ENCODE data around the gene AP5Z1. TPM values are rescaled to one million over a fixed set of nuclear protein-coding genes. Genes with fewer than 3 reads are reported as not detected.
"Not testable (repeated sequence)": the region's sequence is repeated elsewhere in the genome, so short reads cannot be mapped to it uniquely, and the experiment has no call there.

AP5Z1 gene
- total RNA-seq, 4 donors from 2014 or later = 26.2 to 81.2 (median 52.2) TPM

- Histone ChIP-seq H3K4me3 (no peak overlapping the region), H3K27me3 (no peaks in the 10 kb centered on the region), H3K4me1 (peaks cover 20% of the 10 kb centered on the region), H3K27ac (no peak overlapping the region), H3K9me3 (no peaks in the 10 kb centered on the region), H3K36me3 (peaks cover 71% of the 10 kb centered on the region)
- TF ChIP-seq EP300 (IDR thresholded peaks at IDR 0.05) (no peak), POLR2A (IDR thresholded peaks at IDR 0.05) (no peak), POLR2AphosphoS5 (IDR thresholded peaks at IDR 0.05) (no peak)
- TF ChIP-seq, protein P1, sequence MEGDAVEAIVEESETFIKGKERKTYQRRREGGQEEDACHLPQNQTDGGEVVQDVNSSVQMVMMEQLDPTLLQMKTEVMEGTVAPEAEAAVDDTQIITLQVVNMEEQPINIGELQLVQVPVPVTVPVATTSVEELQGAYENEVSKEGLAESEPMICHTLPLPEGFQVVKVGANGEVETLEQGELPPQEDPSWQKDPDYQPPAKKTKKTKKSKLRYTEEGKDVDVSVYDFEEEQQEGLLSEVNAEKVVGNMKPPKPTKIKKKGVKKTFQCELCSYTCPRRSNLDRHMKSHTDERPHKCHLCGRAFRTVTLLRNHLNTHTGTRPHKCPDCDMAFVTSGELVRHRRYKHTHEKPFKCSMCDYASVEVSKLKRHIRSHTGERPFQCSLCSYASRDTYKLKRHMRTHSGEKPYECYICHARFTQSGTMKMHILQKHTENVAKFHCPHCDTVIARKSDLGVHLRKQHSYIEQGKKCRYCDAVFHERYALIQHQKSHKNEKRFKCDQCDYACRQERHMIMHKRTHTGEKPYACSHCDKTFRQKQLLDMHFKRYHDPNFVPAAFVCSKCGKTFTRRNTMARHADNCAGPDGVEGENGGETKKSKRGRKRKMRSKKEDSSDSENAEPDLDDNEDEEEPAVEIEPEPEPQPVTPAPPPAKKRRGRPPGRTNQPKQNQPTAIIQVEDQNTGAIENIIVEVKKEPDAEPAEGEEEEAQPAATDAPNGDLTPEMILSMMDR (IDR thresholded peaks at IDR 0.05) = no peak
- DNase-seq (ENCODE audit: low spot score in 2 of 2) = no peak
- WGBS = 86% methylated on average over 9 of the region's 9 CpGs
Measured at GRCh38 chr7:4790078-4790465, 14.6 kb downstream of the AP5Z1 start.

GRCh38 chr7:4790516-4790991, 15.1 kb downstream of the AP5Z1 start:
- TF ChIP-seq, protein P1 (IDR thresholded peaks at IDR 0.05) = no peak
- TF ChIP-seq POLR2AphosphoS5 (IDR thresholded peaks at IDR 0.05) (no peak), POLR2A (IDR thresholded peaks at IDR 0.05) (no peak), EP300 (IDR thresholded peaks at IDR 0.05) (no peak)
- WGBS = 95% methylated on average over 14 of the region's 24 CpGs
- Histone ChIP-seq H3K4me1 (peaks cover 20% of the 10 kb centered on the region), H3K9me3 (no peaks in the 10 kb centered on the region), H3K36me3 (peaks cover 67% of the 10 kb centered on the region), H3K27me3 (no peaks in the 10 kb centered on the region), H3K4me3 (no peak overlapping the region), H3K27ac (no peak overlapping the region)
- DNase-seq (ENCODE audit: low spot score in 2 of 2) = no peak

DNA sequence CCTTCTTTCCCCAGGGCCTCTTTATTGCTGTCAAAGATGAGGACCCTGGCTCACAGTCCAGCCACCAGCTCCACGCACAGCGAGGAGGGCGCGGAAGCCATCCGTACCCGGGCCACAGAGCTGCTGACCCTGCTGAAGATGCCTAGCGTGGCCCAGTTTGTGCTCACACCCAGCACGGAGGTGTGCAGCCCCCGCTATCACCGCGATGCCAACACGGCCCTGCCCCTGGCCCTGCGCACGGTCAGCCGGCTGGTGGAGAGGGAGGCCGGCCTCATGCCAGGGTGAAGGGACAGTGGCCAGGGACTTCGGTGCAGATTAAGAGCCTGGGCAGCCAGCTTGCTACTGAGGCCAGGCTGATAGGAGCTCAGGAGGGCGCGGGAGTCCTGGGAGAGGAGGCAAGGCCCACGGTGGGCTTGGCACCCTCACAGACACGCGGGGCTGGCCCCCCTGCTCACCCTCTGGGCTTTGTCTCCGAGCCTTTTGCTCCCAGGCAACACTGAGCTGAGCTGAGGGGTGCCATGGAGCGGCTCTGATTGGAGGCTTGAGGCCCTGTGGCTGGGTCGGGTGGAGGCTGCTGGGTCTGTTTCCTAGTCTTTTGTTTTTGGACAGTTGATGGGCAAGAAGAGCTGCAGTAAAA, 15.8 kb downstream of the AP5Z1 start:
- no peak for TF ChIP-seq POLR2A (IDR thresholded peaks at IDR 0.05)
- no peak for TF ChIP-seq POLR2AphosphoS5 (IDR thresholded peaks at IDR 0.05)
- TF ChIP-seq, protein P1 (IDR thresholded peaks at IDR 0.05) = no peak
- no peak for TF ChIP-seq EP300 (IDR thresholded peaks at IDR 0.05)
- no peaks in the 10 kb centered on the region for H3K9me3 ChIP-seq
- H3K36me3 ChIP-seq = peaks cover 60% of the 10 kb centered on the region
- H3K4me1 ChIP-seq = peaks cover 20% of the 10 kb centered on the region
- no peaks in the 10 kb centered on the region for H3K27me3 ChIP-seq
- DNase-seq (ENCODE audit: low spot score in 2 of 2) = no peak
- H3K4me3 ChIP-seq = no peak overlapping the region
- no peak overlapping the region for H3K27ac ChIP-seq
- WGBS = 92% methylated on average over 11 of the region's 25 CpGs

DNA sequence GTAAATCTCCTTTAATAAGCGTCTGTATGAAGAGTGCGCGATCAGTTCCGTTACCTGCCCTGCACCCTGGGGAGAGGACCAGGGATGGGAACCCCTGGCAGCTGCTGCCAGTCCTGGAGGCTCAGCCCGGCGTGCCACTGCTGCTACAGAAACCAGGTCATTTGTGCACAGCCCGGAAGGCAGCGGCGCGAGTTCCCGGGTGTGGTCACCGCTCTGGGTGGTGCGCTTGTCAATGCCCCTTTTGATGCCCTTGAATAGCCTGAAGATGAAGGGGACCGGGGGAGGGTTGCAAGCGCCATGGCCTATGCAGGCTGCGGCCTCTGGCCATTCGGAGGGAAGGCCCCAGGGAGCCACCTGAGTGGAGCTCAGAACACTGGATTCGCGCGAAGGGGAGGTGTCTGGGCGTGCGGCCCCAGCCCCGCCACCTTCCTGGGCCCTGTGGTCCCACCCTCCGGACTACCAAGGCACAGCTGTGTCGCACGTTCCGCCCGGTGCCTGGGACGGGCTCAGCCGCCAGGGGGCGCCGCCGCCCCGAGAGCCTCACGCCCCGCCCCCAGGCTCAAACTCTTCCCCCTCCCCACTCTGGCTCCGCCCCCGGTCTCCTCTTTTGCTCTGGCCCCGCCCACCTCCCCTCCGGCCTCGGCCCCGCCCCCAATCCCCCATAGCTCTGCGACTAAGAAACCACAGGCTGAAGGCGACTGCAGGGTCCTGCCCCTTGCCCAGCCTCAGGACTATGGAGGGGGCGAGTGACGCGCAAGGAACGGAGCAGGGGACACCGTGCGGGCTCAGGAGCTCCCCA, 16.5 kb downstream of the AP5Z1 start:
- DNase-seq (ENCODE audit: low spot score in 2 of 2) = peak in 1 of 2 donors; percentile 92
- H3K27ac ChIP-seq = peak overlapping the region; percentile 30
- peaks cover 53% of the 10 kb centered on the region for H3K36me3 ChIP-seq
- 51% methylated on average over 30 of the region's 50 CpGs for WGBS
- peak overlapping the region; percentile 46 for H3K4me3 ChIP-seq
- no peaks in the 10 kb centered on the region for H3K9me3 ChIP-seq
- no peaks in the 10 kb centered on the region for H3K27me3 ChIP-seq
- no peak for TF ChIP-seq EP300 (IDR thresholded peaks at IDR 0.05)
- no peak for TF ChIP-seq POLR2AphosphoS5 (IDR thresholded peaks at IDR 0.05)
- TF ChIP-seq, protein P1 (IDR thresholded peaks at IDR 0.05) = peak; percentile 39 to 86
- no peak for TF ChIP-seq POLR2A (IDR thresholded peaks at IDR 0.05)
- H3K4me1 ChIP-seq = peaks cover 20% of the 10 kb centered on the region

GRCh38 chr7:4792537-4793126, 17.2 kb downstream of the AP5Z1 start:
- H3K9me3 ChIP-seq = no peaks in the 10 kb centered on the region
- H3K4me3 ChIP-seq = peak overlapping the region; percentile 46
- H3K4me1 ChIP-seq = peaks cover 20% of the 10 kb centered on the region
- no peak overlapping the region for H3K27ac ChIP-seq
- peaks cover 46% of the 10 kb centered on the region for H3K36me3 ChIP-seq
- H3K27me3 ChIP-seq = no peaks in the 10 kb centered on the region
- WGBS = 32% methylated on average over 36 of the region's 47 CpGs
- DNase-seq (ENCODE audit: low spot score in 2 of 2) = no peak
- TF ChIP-seq POLR2A (IDR thresholded peaks at IDR 0.05) (no peak), EP300 (IDR thresholded peaks at IDR 0.05) (no peak), POLR2AphosphoS5 (IDR thresholded peaks at IDR 0.05) (no peak)
- TF ChIP-seq, protein P1 (IDR thresholded peaks at IDR 0.05) = no peak

DNA sequence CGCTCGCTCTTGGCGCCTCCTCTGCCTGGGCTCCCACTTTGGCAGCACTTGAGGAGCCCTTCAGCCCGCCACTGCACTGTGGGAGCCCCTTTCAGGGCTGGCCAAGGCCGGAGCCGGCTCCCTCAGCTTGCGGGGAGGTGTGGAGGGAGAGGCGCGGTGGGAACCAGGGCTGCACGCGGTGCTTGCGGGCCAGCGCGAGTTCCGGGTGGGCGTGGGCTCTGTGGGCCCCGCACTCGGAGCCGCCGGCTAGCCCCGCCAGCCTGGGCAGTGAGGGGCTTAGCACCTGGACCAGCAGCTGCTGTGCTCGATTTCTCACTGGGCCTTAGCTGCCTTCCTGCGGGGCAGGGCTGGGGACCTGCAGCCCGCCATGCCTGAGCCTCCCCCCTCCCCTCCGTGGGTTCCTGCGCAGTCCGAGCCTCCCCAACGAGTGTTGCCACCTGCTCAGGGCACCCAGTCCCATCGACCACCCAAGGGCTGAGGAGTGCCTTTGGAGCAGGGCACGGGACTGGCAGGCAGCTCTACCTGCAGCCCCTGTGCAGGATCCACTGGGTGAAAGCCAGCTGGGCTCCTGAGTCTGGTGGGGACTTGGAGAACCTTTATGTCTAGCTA, 18.1 kb downstream of the AP5Z1 start:
- 85% methylated on average over 6 of the region's 30 CpGs for WGBS
- Histone ChIP-seq H3K4me1 (peaks cover 25% of the 10 kb centered on the region), H3K36me3 (peaks cover 38% of the 10 kb centered on the region)

DNA sequence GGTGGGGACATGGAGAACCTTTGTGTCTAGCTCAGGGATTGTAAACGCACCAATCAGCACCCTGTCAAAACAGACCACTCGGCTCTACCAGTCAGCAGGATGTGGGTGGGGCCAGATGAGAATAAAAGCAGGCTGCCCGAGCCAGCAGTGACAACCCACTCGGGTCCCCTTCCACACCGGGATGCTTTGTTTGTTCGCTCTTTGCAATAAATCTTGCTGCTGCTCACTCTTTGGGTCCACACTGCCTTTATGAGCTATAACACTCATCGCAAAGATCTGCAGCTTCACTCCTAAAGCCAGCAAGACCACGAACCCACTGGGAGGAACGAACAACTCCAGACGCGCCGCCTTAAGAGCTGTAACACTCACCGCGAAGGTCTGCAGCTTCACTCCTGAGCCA, 18.7 kb downstream of the AP5Z1 start:
- H3K27ac ChIP-seq; H3K27me3 ChIP-seq; H3K4me3 ChIP-seq; DNase-seq (ENCODE audit: low spot score in 2 of 2); H3K9me3 ChIP-seq: not testable (repeated sequence)
- peaks cover 31% of the 10 kb centered on the region for H3K36me3 ChIP-seq
- WGBS = 82% methylated on average over 14 of the region's 14 CpGs
- H3K4me1 ChIP-seq = peaks cover 27% of the 10 kb centered on the region

More for the DNA sequence above, 18.1 kb downstream of the AP5Z1 start:
- H3K9me3 ChIP-seq; H3K27ac ChIP-seq; DNase-seq (ENCODE audit: low spot score in 2 of 2); H3K27me3 ChIP-seq; H3K4me3 ChIP-seq: not testable (repeated sequence)

Measured in suprapubic skin (tissue), 4 donors.